ENCODE data around the gene OR10AG1.

The OR10AG1 gene, protein sequence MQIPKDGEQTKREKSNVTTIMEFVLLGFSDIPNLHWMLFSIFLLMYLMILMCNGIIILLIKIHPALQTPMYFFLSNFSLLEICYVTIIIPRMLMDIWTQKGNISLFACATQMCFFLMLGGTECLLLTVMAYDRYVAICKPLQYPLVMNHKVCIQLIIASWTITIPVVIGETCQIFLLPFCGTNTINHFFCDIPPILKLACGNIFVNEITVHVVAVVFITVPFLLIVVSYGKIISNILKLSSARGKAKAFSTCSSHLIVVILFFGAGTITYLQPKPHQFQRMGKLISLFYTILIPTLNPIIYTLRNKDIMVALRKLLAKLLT

DNA sequence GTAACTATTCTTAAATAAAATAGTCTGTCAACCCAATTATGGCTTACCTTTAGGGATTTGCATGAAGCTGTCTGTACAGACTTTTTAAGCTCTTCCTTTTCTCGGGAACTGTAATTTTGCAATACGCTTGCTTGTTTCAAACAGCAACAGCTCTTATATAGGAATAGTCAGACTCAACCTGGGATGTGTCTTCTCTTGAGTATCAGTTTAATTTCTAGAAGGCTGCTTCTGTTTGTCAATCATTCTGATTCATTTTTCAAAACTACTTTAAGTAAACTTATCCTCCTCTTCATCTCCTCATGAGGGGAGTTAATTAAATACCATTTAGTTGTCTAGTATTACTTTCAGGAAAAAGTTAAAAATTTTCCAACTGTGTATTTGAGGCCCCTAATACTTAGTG, at the start of gene OR10AG1:
Gene OR10AG1, minus strand, starts transcription at position 101 of the 400 bp plus-strand sequence. Its CDS starts 38 bp downstream, at position 63.
- DNase-seq: no peak

DNA sequence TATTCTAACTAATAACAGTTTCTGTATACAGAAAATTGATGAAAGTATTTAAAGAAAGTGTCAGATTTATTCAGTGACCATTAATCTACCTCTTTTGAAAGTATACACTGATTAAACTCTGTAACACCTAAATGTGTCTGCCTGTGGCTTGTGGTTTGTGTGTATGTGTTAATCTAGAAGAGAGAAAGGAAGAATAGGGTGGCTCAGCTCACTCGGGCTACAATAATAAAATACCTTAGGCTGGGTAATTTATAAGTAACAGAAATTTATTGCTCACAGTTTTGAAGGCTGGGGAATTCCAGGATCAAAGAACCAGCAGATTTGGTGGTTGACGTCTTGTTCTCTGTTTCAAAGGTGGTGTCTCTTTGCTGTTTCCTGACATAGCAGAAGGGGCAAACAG, 44.1 kb upstream of the OR10AG1 start:
- DNase-seq: no peak

DNA sequence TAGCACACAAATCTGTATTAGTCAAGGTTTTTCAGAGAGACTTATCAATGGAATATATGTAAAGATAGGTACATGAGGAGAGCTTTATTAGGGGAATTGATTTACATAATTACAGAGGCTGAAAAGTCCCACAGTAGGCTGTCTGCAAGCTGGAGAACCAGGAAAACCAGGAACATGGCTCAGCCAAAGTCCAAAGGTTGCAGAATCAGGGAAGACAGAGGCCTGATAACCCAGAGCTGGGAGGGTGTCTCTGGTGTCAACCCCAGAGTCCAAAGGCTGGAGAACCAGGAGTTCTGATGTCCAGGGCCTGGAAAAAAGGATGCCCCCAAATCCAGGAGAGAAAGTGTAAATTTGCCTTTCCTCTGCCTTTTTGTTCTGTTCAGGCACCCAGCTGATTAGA, 41.0 kb upstream of the OR10AG1 start:
- DNase-seq: no peak

DNA sequence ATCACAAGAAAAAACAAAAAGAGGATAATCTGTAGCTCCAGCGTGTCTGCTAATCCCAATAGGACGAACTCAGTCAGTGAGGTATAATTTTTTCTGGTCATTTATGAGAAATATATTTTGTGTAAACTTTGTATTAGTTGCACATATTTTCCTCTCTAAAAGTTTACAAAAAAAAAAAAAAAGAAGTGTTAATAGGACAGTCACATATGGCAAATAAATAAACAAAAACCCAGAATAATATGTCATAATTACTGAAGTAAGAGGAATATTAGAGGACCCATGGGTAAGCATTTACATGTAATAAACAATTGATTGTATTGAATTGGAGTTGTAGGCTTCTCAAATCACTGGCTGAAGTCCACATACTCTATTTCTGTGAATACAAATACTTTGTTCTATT, 24.8 kb upstream of the OR10AG1 start, which contains the start of gene OR5F1:
Gene OR5F1, minus strand, starts transcription at position 101 of the 400 bp plus-strand sequence. Its CDS starts 0 bp downstream, at position 101.
- no peak for DNase-seq

DNA sequence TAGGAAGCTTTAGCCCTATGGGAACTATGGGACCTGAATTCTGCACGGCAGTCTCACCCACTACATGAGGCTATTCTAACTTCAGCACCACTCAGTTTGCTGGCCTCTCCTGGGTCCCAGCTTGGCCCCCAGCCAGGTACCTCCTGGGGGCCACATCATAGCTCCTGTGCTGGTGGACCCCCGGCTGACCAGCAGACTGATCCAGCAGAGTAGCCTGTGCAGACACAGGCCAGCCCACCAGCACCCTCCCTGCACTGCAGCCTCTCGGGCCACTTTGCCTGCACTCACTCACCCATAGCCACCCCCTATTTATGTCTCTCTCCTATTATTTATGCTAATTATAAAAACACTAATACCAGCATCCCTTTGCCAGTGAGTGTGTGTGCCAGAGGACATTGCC, 1.2 kb upstream of the OR10AG1 start:
- no peak for DNase-seq

DNA sequence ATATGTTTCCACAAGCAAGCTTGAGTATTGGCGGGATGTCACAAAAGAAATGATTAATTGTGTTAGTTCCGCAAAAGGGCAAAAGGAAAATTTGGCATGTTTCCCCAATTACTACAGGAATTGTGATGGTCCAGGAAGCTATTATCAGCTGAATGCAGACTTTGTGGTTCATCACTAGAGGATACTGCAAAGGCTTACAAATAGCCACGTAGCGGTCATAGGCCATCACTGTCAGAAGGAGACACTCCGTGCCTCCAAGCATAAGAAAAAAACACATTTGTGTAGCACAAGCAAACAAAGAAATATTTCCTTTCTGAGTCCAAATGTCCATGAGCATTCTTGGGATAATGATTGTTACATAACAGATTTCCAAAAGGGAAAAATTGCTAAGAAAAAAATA, 1.8 kb downstream of the OR10AG1 start:
- DNase-seq: no peak

DNA sequence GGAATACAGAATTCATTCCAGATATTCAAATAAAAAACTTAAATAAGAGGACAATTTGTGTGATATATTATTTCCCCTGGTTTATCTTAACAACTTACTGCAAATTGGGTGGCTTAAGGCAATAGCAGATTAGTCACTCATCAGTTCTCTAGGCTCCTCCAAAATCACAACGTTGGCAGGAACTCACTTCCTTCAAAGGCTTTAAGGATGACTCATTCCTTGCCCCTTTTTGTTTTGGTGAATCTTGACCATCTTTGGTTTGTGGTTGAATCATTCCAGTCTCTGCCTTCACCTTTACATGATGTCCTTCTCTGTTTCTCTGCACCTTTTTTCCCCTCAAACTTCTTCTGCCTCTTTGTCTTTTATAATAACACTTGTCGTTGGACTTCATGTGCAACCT, 3.4 kb downstream of the OR10AG1 start:
- no peak for DNase-seq

DNA sequence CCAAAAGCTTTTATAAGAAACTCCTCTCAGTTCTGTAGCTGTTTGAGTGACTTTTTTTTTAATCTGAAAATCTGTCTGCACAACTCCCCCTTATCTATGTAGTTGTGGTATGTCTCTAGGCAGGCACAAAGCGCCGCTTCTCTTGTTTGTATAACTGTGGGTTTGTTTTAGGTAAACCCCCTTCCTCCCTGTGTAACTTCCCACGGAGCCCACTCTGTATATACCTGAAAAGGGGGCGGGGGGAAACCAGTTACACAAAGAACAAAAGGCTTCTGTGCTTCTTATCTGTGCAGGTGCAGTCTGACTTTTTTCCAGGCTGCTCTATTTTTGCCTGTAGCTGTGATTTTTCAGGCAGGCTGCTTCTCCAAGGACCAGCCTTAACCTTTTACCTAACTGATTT, 13.2 kb downstream of the OR10AG1 start:
- DNase-seq: no peak

DNA sequence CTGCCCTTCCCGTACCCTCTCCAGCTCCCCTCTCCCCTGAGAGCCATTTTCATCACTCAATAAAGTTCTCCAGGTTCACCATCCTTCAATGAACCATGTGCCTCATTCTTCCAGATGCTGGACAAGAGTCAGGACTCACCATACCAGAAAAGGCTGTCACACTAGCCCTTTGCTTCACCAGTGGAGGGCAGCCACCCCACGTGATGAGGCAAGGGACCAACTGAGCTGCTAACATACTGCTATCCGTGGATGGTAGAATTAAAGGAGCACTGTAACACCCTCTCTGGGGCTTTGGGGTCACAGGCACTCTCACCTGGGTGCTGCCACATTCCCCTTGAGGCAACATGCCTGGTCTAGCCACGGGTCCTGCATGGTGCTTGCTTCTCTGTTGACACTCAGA, 20.4 kb downstream of the OR10AG1 start:
- DNase-seq: no peak

DNA sequence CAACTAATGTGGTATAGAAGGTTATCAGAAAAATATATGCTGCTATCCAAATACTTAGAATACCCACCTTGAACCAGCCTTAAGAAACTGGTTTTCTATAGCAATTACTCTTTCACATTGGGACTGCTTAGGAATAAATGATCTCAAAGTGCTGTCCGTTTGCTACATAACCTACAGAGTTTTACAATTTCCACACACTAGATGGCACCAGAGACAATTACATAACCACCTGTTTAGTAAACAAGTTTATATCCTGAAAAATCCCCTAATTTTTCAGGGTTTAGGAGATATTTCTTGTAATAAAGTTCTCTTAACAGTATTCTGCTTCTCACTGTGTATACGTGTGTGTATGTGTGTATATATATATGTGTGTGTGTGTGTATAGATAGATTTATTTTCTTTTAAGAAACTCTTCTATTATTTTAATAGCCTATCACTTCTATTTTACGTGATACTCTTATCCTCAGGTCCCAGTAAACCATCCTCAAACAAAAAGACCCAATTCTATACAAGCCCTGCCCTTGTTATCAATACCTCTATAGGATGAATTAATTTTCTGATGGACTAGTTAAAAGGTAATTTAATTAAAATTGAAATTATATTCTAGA, 26.9 kb downstream of the OR10AG1 start:
- peak; percentile 27 for DNase-seq

DNA sequence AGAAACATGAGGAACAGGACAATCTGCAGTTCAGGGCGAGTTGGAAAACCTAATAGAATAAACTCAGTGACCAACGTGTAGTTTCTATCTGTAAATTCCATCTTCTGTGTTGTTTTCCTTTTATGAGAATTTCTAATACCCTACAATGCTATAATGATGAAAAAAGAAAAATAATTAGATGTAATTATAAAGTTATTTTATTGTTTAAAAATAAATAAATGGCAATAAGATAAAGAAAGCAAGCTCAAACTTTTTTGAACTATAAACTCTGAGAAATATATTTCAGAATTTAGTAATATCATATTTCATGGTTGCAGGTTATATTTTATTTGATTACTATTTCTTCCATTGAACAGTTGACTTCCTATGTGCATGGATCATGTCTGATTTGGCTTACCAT, 33.4 kb downstream of the OR10AG1 start, which contains the start of gene OR5I1:
Gene OR5I1, minus strand, starts transcription at position 101 of the 400 bp plus-strand sequence. Its CDS starts 0 bp downstream, at position 101.
- no peak for DNase-seq

DNA sequence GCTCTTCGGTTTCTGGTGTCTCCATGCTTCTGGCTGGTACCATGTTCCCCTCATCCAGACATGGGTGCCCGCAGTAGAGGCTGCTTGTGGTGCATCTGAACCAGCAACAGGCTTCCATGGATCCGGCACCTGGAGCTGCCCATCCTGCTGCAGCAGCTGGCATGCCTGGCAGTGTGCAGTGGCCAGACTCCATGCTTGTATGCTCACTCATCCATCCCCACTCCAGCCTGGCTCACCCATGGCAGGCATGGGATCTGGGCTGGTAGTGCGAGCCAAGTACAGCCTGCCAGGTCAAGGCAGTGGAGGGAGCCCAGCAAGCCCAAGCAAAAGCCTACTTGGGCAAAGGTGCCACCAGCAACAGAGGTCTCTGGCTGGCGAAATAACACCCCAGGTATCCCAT, 49.2 kb downstream of the OR10AG1 start:
- no peak for DNase-seq
